Esophagus muscularis mucosa (tissue), 4 donors: ENCODE data around the gene AFAP1.

ENCODE experiments used
- CTCF ChIP-seq, 3 experiments: fragments of 200-600 bp in 2 of 3; fragments of 450-650 bp in 1 of 3; sonication (generic) in 2 of 3; IDR thresholded peaks; one replicate each; pipeline ENCODE4 v1.5.1; 2017 to 2019; ENCODE audit warnings: antibody characterized with exemption in 3 of 3, mild to moderate bottlenecking in 2 of 3, moderate library complexity in 1 of 3
- EP300 ChIP-seq: sonication (generic); formaldehyde crosslinking; IDR thresholded peaks from one replicate; pipeline ENCODE4 v1.6.1; 2017; ENCODE audit warnings: antibody characterized with exemption
- POLR2A ChIP-seq: fragments of 450-650 bp; IDR thresholded peaks from one replicate; pipeline ENCODE4 v1.6.1; 2017; ENCODE audit warnings: antibody characterized with exemption, moderate library complexity, mild to moderate bottlenecking, low read depth
- POLR2AphosphoS5 ChIP-seq, 2 donors: sonication (generic); formaldehyde crosslinking; IDR thresholded peaks; one replicate each; pipeline ENCODE4 v1.6.1; 2017; ENCODE audit warnings: antibody characterized with exemption in 2 of 2

- no peak for TF ChIP-seq CTCF (IDR thresholded peaks at IDR 0.05)
- TF ChIP-seq EP300, result no peak
- TF ChIP-seq POLR2A, result no peak
- no peak for TF ChIP-seq POLR2AphosphoS5 (IDR thresholded peaks at IDR 0.05)
These were observed 224.9 kb downstream of the AFAP1 start for GRCh38 chr4:7714738-7715137.
